Stimulated activated CD4-positive, alpha-beta T cell treated with anti-CD3 and anti-CD28 coated beads, Interleukin-15, amount 100 ng/mL, for 24 hours (primary cell): ENCODE measurements around the gene SLC4A5.
A peak's percentile ranks its signal among the peaks of the same experiment; 100 is the strongest.
"Not testable (repeated sequence)": the region's sequence is repeated elsewhere in the genome, so short reads cannot be mapped to it uniquely, and the experiment has no call there.

Source experiments
- DNase-seq: peaks from one replicate; pipeline ENCODE4 v3.0.0-alpha.2; 2020

Gene SLC4A5

GRCh38 chr2:74194799-74195198 is 148.4 kb downstream of the SLC4A5 start:
- no peak for DNase-seq

GRCh38 chr2:74191596-74192380 is 151.4 kb downstream of the SLC4A5 start:
- no peak for DNase-seq

GRCh38 chr2:74188696-74189095 is 154.5 kb downstream of the SLC4A5 start:
- DNase-seq: no peak

GRCh38 chr2:74188018-74188601 is 155.1 kb downstream of the SLC4A5 start:
- DNase-seq: no peak

GRCh38 chr2:74186706-74187105 is 156.5 kb downstream of the SLC4A5 start:
- DNase-seq: not testable (repeated sequence)

GRCh38 chr2:74186038-74186437 is 157.2 kb downstream of the SLC4A5 start:
- peak; percentile 60 for DNase-seq

GRCh38 chr2:74183878-74184277 is 159.3 kb downstream of the SLC4A5 start:
- DNase-seq: no peak

GRCh38 chr2:74181739-74182138 is 161.5 kb downstream of the SLC4A5 start:
- no peak for DNase-seq

GRCh38 chr2:74179063-74179865 is 164.0 kb downstream of the SLC4A5 start:
- DNase-seq: no peak

- DNase-seq: peak; percentile 99
Observed at GRCh38 chr2:74178211-74179062, 164.8 kb downstream of the SLC4A5 start, which contains the start of gene MOB1A. TSS of gene MOB1A (minus strand) at chr2:74178879. CDS start at chr2:74178674, 205 bp downstream.

GRCh38 chr2:74177696-74178095 is 165.5 kb downstream of the SLC4A5 start:
- DNase-seq: no peak

GRCh38 chr2:74174909-74175308 is 168.3 kb downstream of the SLC4A5 start:
- DNase-seq: no peak

- DNase-seq: no peak
Observed at GRCh38 chr2:74168739-74169138, 174.5 kb downstream of the SLC4A5 start.
